Keratinocyte (primary cell): ENCODE data around the gene PPT2.

ENCODE experiments used
- EZH2 ChIP-seq: IDR thresholded peaks from one replicate; pipeline ENCODE4 v1.6.1; 2012; ENCODE audit warnings: inconsistent platforms, mild to moderate bottlenecking, low read length, moderate library complexity
- TF ChIP-seq, protein P1 (sequence below), 3 experiments: IDR thresholded peaks in 1 of 3; conservative IDR thresholded peaks in 1 of 3; optimal IDR thresholded peaks in 1 of 3; 2 replicates in 2 of 3; 3 replicates in 1 of 3; pipeline versions ENCODE3 to v1.5.1; 2011; ENCODE audit warnings: low read length in 3 of 3, mild to moderate bottlenecking in 3 of 3, moderate library complexity in 2 of 3, control low read depth in 1 of 3, inconsistent platforms in 1 of 3; ENCODE audit not compliant: insufficient read depth in 2 of 3; ENCODE audit errors: extremely low read depth in 1 of 3

DNA sequence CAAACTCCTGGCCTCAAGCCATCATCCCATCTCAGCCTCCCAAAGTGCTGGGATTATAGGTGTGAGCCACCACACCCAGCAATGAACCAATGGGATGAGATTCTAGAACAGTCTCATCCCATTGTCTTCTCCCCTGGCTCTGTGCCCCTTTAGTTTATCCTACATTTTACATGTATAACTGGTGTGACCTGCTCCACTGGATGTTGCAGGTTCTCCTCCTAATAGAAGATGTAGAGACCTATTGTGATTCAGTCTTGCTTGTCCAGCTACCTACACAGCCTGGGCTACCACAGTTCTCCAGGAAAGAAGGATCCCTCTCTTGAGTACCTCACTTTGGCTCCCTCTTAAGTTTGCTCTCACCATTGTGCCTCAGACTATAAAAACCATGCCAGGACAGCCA is 21.8 kb upstream of the PPT2 start:
- TF ChIP-seq EZH2 = no peak
- TF ChIP-seq, protein P1, sequence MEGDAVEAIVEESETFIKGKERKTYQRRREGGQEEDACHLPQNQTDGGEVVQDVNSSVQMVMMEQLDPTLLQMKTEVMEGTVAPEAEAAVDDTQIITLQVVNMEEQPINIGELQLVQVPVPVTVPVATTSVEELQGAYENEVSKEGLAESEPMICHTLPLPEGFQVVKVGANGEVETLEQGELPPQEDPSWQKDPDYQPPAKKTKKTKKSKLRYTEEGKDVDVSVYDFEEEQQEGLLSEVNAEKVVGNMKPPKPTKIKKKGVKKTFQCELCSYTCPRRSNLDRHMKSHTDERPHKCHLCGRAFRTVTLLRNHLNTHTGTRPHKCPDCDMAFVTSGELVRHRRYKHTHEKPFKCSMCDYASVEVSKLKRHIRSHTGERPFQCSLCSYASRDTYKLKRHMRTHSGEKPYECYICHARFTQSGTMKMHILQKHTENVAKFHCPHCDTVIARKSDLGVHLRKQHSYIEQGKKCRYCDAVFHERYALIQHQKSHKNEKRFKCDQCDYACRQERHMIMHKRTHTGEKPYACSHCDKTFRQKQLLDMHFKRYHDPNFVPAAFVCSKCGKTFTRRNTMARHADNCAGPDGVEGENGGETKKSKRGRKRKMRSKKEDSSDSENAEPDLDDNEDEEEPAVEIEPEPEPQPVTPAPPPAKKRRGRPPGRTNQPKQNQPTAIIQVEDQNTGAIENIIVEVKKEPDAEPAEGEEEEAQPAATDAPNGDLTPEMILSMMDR (optimal IDR thresholded peaks at IDR 0.05 in 1 of 3, IDR thresholded peaks at IDR 0.05 in 1 of 3, conservative IDR thresholded peaks at IDR 0.05 in 1 of 3; ENCODE audit: extremely low read depth in 1 of 3, insufficient read depth in 2 of 3, low read length in 3 of 3) = no peak
